HepG2 (cell line): ENCODE measurements around the gene CSTF3. TPM values are rescaled to one million over a fixed set of nuclear protein-coding genes. Genes with fewer than 3 reads are reported as not detected.

Experiments used
- ATAC-seq: fragments of 200-7000 bp; cut with Tn5 transposase; 3 replicates; pipeline ENCODE4 v1.9.1; 2020; ENCODE audit warnings: mild to moderate bottlenecking, moderate library complexity
- BruUV-seq: library from RNA; stranded (reverse); fragments of 400-500 nt; replicated peaks from 2 replicates; lab custom pipeline; 2021; lab: Mats Ljungman, UMichigan
- CTCF ChIA-PET: fragments of 300-600 bp; formaldehyde crosslinking; extraction: SDS; loops from one replicate; lab custom pipeline; 2021; ENCODE audit warnings: low total read pairs, inconsistent platforms, low intra/inter-chr PET ratio; lab: Yijun Ruan, JAX
- POLR2A ChIA-PET: fragments of 350-600 bp; sonication (Branson Sonifier 250); formaldehyde crosslinking; loops from one replicate; lab custom pipeline; 2020; ENCODE audit warnings: antibody characterized with exemption, inconsistent platforms; lab: Yijun Ruan, JAX
- DNase-seq: peaks from one replicate; pipeline ENCODE4 v3.0.0-alpha.2; 2015; ENCODE audit warnings: low spot score
- FAIRE-seq: peaks from 3 replicates; lab custom pipeline; 2011; peaks lifted over from hg19 to GRCh38; lab: Jason Lieb, UNC
- H2AFZ ChIP-seq: one replicate; pipeline ENCODE4 v1.6.1; 2011; ENCODE audit warnings: low read length, inconsistent platforms
- H3K27ac ChIP-seq: fragments of 300-600 bp; 3 replicates; pipeline ENCODE4 v1.8.0; 2011; ENCODE audit warnings: mixed run types, mild to moderate bottlenecking, mixed read lengths, low read length, inconsistent platforms; ENCODE audit not compliant: insufficient read depth; ENCODE audit errors: extremely low read length
- H3K27me3 ChIP-seq, 2 experiments: fragments of 200-600 bp in 1 of 2; 2 replicates in 1 of 2; 3 replicates in 1 of 2; pipeline versions ENCODE4 v1.6.0 to v1.8.0; 2011; ENCODE audit warnings: low read length in 2 of 2, mild to moderate bottlenecking in 2 of 2, moderate library complexity in 2 of 2, inconsistent platforms in 1 of 2; ENCODE audit not compliant: insufficient read depth in 2 of 2, control insufficient read depth in 1 of 2
- H3K36me3 ChIP-seq, 2 experiments: fragments of 200-600 bp in 1 of 2; replicated peaks in 1 of 2; 2 replicates in 1 of 2; 3 replicates in 1 of 2; pipeline versions ENCODE4 v1.5.1 to v1.8.0; 2011; ENCODE audit warnings: low read length in 2 of 2, inconsistent platforms in 1 of 2; ENCODE audit not compliant: insufficient read depth in 2 of 2, control insufficient read depth in 1 of 2
- H3K4me1 ChIP-seq: 2 replicates; pipeline ENCODE4 v1.5.1; 2012; ENCODE audit warnings: low read length, inconsistent platforms; ENCODE audit not compliant: insufficient read depth
- H3K4me2 ChIP-seq: 2 replicates; pipeline ENCODE4 v1.6.0; 2011; ENCODE audit warnings: low read depth, low read length, inconsistent platforms
- H3K4me3 ChIP-seq, 3 experiments: fragments of 200-600 bp in 1 of 3; sonication (generic), shearing (Covaris generic) in 1 of 3; replicated peaks in 1 of 3; 2 replicates each; pipeline ENCODE4 v1.5.1; 2011 to 2016; ENCODE audit warnings: low read length in 3 of 3, inconsistent platforms in 2 of 3, low read depth in 2 of 3, mild to moderate bottlenecking in 2 of 3, control low read depth in 1 of 3, mixed read lengths in 1 of 3; ENCODE audit not compliant: insufficient read depth in 1 of 3
- H3K79me2 ChIP-seq: one replicate; pipeline ENCODE4 v1.6.1; 2011; ENCODE audit warnings: low read length, inconsistent platforms; ENCODE audit not compliant: insufficient read depth
- H3K9ac ChIP-seq: 2 replicates; pipeline ENCODE4 v1.6.0; 2011; ENCODE audit warnings: mild to moderate bottlenecking, low read depth, low read length, inconsistent platforms; ENCODE audit not compliant: insufficient read depth
- H3K9me3 ChIP-seq: 2 replicates; pipeline ENCODE4 v1.5.1; 2012; ENCODE audit warnings: mild to moderate bottlenecking, low read length
- H4K20me1 ChIP-seq: 2 replicates; pipeline ENCODE4 v1.6.0; 2011; ENCODE audit warnings: inconsistent platforms, mild to moderate bottlenecking, low read length, moderate library complexity; ENCODE audit not compliant: insufficient read depth
- MAX ChIP-seq: IDR thresholded peaks from 2 replicates; pipeline ENCODE4 v1.6.1; 2012; ENCODE audit warnings: inconsistent platforms
- TARDBP ChIP-seq: sonication (generic); formaldehyde crosslinking; IDR thresholded peaks from 2 replicates; pipeline ENCODE4 v1.8.0; 2022; ENCODE audit warnings: mild to moderate bottlenecking, missing genetic modification reagents
- THYN1 ChIP-seq: sonication (generic); formaldehyde crosslinking; IDR thresholded peaks from 2 replicates; pipeline ENCODE4 v1.8.1; 2023; ENCODE audit warnings: low read depth, mild to moderate bottlenecking, moderate library complexity, missing genetic modification reagents, borderline replicate concordance
- ZNF121 ChIP-seq: sonication (generic); formaldehyde crosslinking; IDR thresholded peaks from 2 replicates; pipeline ENCODE4 v1.5.0; 2020; ENCODE audit warnings: mild to moderate bottlenecking, missing genetic modification reagents
- ZNF20 ChIP-seq: sonication (generic); formaldehyde crosslinking; IDR thresholded peaks from 2 replicates; pipeline ENCODE4 v1.4.0; 2020; ENCODE audit warnings: mild to moderate bottlenecking, moderate library complexity, missing genetic modification reagents
- ZNF333 ChIP-seq: sonication (generic); formaldehyde crosslinking; IDR thresholded peaks from 2 replicates; pipeline ENCODE4 v1.4.0; 2020; ENCODE audit warnings: mild to moderate bottlenecking, missing genetic modification reagents, borderline replicate concordance
- ZNF367 ChIP-seq: sonication (generic); formaldehyde crosslinking; IDR thresholded peaks from 2 replicates; pipeline ENCODE4 v1.4.0; 2020; ENCODE audit warnings: missing genetic modification reagents, borderline replicate concordance
- ZNF562 ChIP-seq: sonication (generic); formaldehyde crosslinking; IDR thresholded peaks from 2 replicates; pipeline ENCODE4 v1.8.0; 2022; ENCODE audit warnings: missing genetic modification reagents, borderline replicate concordance
- ZNF772 ChIP-seq: sonication (generic); formaldehyde crosslinking; IDR thresholded peaks from 2 replicates; pipeline ENCODE4 v1.5.0; 2020; ENCODE audit warnings: mild to moderate bottlenecking, missing genetic modification reagents
- WGBS: methylation state at CpG from one replicate; pipeline ENCODE4 v1.1.6; 2017; ENCODE audit warnings: low lambda C conversion rate; 5-methylcytosine and 5-hydroxymethylcytosine counted together
- in situ Hi-C: cut with HindIII; loops from 2 replicates; pipeline ENCODE4 v1.10.0; 2017; ENCODE audit warnings: low pct_unique_long_range_greater_than_20kb; ENCODE audit not compliant: extremely low pct_ligation_motif_present
- intact Hi-C: fragments of 100-400 bp; cut with micrococcal nuclease; formaldehyde crosslinking; loops from one replicate; pipeline ENCODE4 v1.10.0; 2022; ENCODE audit not compliant: unreplicated experiment
- polyA plus RNA-seq, 8 experiments: library from polyadenylated mRNA; depleted of rRNA in 3 of 8; stranded (reverse) in 7 of 8; unstranded in 1 of 8; fragments of >200 nt; fragmentation: Illumina TruSeq in 4 of 8; extraction: Trizol in 4 of 8; gene quantifications; 2 replicates each; pipeline versions ENCODE4 v1.2.1 to v1.2.3, GENCODE V29; 2011 to 2016; ENCODE audit warnings: low read depth in 4 of 8, missing spikeins in 1 of 8, mixed read lengths in 1 of 8; ENCODE audit not compliant: insufficient read depth in 1 of 8
- total RNA-seq, 5 experiments: library from RNA; depleted of rRNA; stranded (reverse); fragments of >200 nt; fragmentation: Illumina TruSeq; extraction: Trizol; gene quantifications; 2 replicates each; pipeline ENCODE4 v1.2.3, GENCODE V29; 2016; ENCODE audit warnings: low read depth in 1 of 5
- TF ChIP-seq, protein P1 (sequence below): sonication (generic); formaldehyde crosslinking; IDR thresholded peaks from 2 replicates; pipeline ENCODE4 v1.4.0; 2020; ENCODE audit warnings: mild to moderate bottlenecking, missing genetic modification reagents
- TF ChIP-seq, protein P2 (sequence below), 2 experiments: IDR thresholded peaks; 2 replicates each; pipeline ENCODE4 v1.6.1; 2011 to 2012; ENCODE audit warnings: low read length in 2 of 2, borderline replicate concordance in 1 of 2, low read depth in 1 of 2, mild to moderate bottlenecking in 1 of 2, moderate library complexity in 1 of 2

The CSTF3 gene
- total and polyA plus RNA-seq, 2 of the 13 experiments (the other 11 are each of a cell fraction or from before 2014, with no cell fraction given) = 21.5 to 43.6 TPM

DNA sequence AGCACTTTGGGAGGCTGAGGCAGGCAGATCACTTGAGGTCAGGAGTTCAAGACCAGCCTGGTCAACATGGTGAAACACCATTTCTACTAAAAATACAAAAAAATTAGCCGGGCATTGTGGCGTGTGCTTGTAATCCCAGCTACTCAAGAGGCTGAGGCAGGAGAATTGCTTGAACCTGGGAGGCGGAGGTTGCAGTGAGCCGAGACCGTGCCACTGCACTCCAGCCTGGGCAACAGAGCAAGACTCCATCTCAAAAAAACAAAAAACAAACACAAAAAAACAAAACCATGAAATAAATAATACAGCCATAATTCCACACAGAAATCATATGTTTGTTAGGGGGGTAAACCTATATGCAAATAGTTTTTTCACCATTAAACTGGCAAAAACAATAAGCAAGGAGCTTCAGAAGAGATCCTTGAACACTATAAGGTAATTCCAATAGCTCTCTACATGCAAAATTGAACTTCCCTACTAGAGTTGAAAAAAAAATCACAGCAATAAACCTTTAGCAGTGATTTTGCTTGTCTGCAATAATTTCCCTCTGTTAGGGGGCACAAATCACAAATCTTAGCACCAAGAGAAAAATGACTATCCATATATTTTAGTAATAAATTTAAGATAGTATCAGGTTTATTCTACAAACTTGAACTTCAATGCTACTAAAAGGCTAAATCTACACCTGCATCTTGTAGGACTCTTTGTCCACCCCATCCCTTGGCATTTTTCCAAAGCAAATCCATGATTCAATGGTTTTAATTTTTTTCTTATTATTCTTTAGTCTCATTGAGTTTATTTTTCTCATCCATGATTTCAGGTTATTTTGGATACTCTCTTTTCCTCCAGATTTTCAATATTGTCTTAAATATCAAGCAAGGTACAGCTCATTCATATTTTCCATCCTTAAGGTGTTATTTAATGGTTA lies 3.9 kb downstream of the CSTF3 start:
- BruUV-seq = no TSS peak
- intact Hi-C loops (no loop called here), in situ Hi-C loops (no loop called here)
- H3K36me3 ChIP-seq = peaks cover 1 to 2% of the 10 kb centered on the region in 2 experiments; a peak in 3 of 5 replicates
- POLR2A ChIA-PET = no interaction called here
- H3K27ac ChIP-seq = no peak overlapping the region
- peaks cover 51% of the 10 kb centered on the region for H3K4me1 ChIP-seq
- WGBS = 98% methylated on average over 5 of the region's 5 CpGs
- CTCF ChIA-PET = no interaction called here
- DNase-seq (no peak), FAIRE-seq (no peak), ATAC-seq (no peak)
- no peak overlapping the region for H3K9ac ChIP-seq
- TF ChIP-seq, protein P1, sequence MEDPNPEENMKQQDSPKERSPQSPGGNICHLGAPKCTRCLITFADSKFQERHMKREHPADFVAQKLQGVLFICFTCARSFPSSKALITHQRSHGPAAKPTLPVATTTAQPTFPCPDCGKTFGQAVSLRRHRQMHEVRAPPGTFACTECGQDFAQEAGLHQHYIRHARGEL (CRISPR knock-in tag) = no peak
- peak; percentile 84 for TF ChIP-seq ZNF121 (CRISPR knock-in tag)
- no peaks in the 10 kb centered on the region for H3K27me3 ChIP-seq
- peak overlapping the region; percentile 84 for H3K4me2 ChIP-seq
- H3K9me3 ChIP-seq = no peaks in the 10 kb centered on the region
- peaks cover 39% of the 10 kb centered on the region for H4K20me1 ChIP-seq
- no peak overlapping the region; a peak in 1 of 6 replicates for H3K4me3 ChIP-seq
- peaks cover 92% of the 10 kb centered on the region for H3K79me2 ChIP-seq
- H2AFZ ChIP-seq = no peak overlapping the region

- FAIRE-seq (no peak), DNase-seq (no peak), ATAC-seq (no peak)
- H3K36me3 ChIP-seq = peaks cover 2 to 3% of the 10 kb centered on the region in 2 experiments; a peak in 3 of 5 replicates
- intact Hi-C loops (no loop called here), in situ Hi-C loops (no loop called here)
- H3K4me2 ChIP-seq = no peak overlapping the region
- ChIA-PET POLR2A (no interaction called here), CTCF (no interaction called here)
- H2AFZ ChIP-seq = no peak overlapping the region
- no peak overlapping the region for H3K27ac ChIP-seq
- no peaks in the 10 kb centered on the region for H3K9me3 ChIP-seq
- BruUV-seq = no TSS peak
- no peak overlapping the region for H3K9ac ChIP-seq
- peaks cover 91% of the 10 kb centered on the region for H3K79me2 ChIP-seq
- no peak overlapping the region for H3K4me3 ChIP-seq
- H3K27me3 ChIP-seq = no peaks in the 10 kb centered on the region
- H3K4me1 ChIP-seq = peaks cover 33% of the 10 kb centered on the region
- H4K20me1 ChIP-seq = peaks cover 33% of the 10 kb centered on the region
- whole genome bisulfite sequencing = 97% methylated on average over 5 of the region's 5 CpGs
- TF ChIP-seq THYN1 (CRISPR knock-in tag) = no peak
- no peak for TF ChIP-seq ZNF772 (CRISPR knock-in tag)
- TF ChIP-seq, protein P2, sequence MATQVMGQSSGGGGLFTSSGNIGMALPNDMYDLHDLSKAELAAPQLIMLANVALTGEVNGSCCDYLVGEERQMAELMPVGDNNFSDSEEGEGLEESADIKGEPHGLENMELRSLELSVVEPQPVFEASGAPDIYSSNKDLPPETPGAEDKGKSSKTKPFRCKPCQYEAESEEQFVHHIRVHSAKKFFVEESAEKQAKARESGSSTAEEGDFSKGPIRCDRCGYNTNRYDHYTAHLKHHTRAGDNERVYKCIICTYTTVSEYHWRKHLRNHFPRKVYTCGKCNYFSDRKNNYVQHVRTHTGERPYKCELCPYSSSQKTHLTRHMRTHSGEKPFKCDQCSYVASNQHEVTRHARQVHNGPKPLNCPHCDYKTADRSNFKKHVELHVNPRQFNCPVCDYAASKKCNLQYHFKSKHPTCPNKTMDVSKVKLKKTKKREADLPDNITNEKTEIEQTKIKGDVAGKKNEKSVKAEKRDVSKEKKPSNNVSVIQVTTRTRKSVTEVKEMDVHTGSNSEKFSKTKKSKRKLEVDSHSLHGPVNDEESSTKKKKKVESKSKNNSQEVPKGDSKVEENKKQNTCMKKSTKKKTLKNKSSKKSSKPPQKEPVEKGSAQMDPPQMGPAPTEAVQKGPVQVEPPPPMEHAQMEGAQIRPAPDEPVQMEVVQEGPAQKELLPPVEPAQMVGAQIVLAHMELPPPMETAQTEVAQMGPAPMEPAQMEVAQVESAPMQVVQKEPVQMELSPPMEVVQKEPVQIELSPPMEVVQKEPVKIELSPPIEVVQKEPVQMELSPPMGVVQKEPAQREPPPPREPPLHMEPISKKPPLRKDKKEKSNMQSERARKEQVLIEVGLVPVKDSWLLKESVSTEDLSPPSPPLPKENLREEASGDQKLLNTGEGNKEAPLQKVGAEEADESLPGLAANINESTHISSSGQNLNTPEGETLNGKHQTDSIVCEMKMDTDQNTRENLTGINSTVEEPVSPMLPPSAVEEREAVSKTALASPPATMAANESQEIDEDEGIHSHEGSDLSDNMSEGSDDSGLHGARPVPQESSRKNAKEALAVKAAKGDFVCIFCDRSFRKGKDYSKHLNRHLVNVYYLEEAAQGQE (IDR thresholded peaks at IDR 0.05; ENCODE audit: borderline replicate concordance in 1 of 2, low read depth in 1 of 2, low read length in 2 of 2) = no peak
- TF ChIP-seq TARDBP (CRISPR knock-in tag) = no peak
- TF ChIP-seq ZNF562 = no peak
- no peak for TF ChIP-seq ZNF333 (CRISPR knock-in tag)
- TF ChIP-seq ZNF367 (CRISPR knock-in tag) = no peak
- TF ChIP-seq MAX = no peak
- no peak for TF ChIP-seq ZNF20
These were observed 9.9 kb downstream of the CSTF3 start for GRCh38 chr11:33151399-33151798.
